ENCODE measurements around the gene POP5.
"Not testable (repeated sequence)": the region's sequence is repeated elsewhere in the genome, so short reads cannot be mapped to it uniquely, and the experiment has no call there.

POP5 gene

GRCh38 chr12:120625557-120626419 is 44.6 kb upstream of the POP5 start:
- no peaks in the 10 kb centered on the region for H3K9me2 ChIP-seq (replicated peaks; ENCODE audit: insufficient read depth, low read length)
- H3F3A ChIP-seq (ENCODE audit: insufficient read depth): no peaks in the 10 kb centered on the region
- no peak for TF ChIP-seq EZH2phosphoT487 (conservative IDR thresholded peaks at IDR 0.05; ENCODE audit: low read length)
- TF ChIP-seq CTCF (IDR thresholded peaks at IDR 0.05; ENCODE audit: insufficient read depth, low read length, poor library complexity, severe bottlenecking): peak; percentile 9
- no peaks in the 10 kb centered on the region for H3K9me3 ChIP-seq (ENCODE audit: insufficient read depth, low read length)
- H3K4me3 ChIP-seq (ENCODE audit: insufficient read depth, low read length, poor library complexity, severe bottlenecking): no peak overlapping the region
- no peaks in the 10 kb centered on the region for H4K20me1 ChIP-seq (ENCODE audit: low read depth, low read length)
- H3K27me3 ChIP-seq (ENCODE audit: low read length): no peaks in the 10 kb centered on the region
- H3K27ac ChIP-seq (ENCODE audit: low read depth, low read length): no peak overlapping the region
- H3K9ac ChIP-seq (ENCODE audit: low read length): no peak overlapping the region
- H3K79me2 ChIP-seq (ENCODE audit: insufficient read depth, low read length): no peaks in the 10 kb centered on the region
- no peak overlapping the region for H2AFZ ChIP-seq (ENCODE audit: low read depth, low read length, severe bottlenecking)
- H3K36me3 ChIP-seq (ENCODE audit: low read length): no peaks in the 10 kb centered on the region
- H3K4me2 ChIP-seq (ENCODE audit: low read depth, low read length, poor library complexity, severe bottlenecking): no peak overlapping the region

- no peaks in the 10 kb centered on the region for H3K9me3 ChIP-seq (ENCODE audit: insufficient read depth, low read length)
Observed at GRCh38 chr12:120620624-120621023, 39.4 kb upstream of the POP5 start.

GRCh38 chr12:120618954-120619615 is 37.9 kb upstream of the POP5 start:
- H3K4me2 ChIP-seq (ENCODE audit: low read depth, low read length, poor library complexity, severe bottlenecking): no peak overlapping the region
- no peaks in the 10 kb centered on the region for H3K27me3 ChIP-seq (ENCODE audit: low read length)
- no peaks in the 10 kb centered on the region for H3K9me2 ChIP-seq (replicated peaks; ENCODE audit: insufficient read depth, low read length)
- no peak overlapping the region for H3K9ac ChIP-seq (ENCODE audit: low read length)
- H3K36me3 ChIP-seq (ENCODE audit: low read length): no peaks in the 10 kb centered on the region
- no peaks in the 10 kb centered on the region for H3K79me2 ChIP-seq (ENCODE audit: insufficient read depth, low read length)
- H3K4me3 ChIP-seq (ENCODE audit: insufficient read depth, low read length, poor library complexity, severe bottlenecking): no peak overlapping the region
- no peaks in the 10 kb centered on the region for H3K9me3 ChIP-seq (ENCODE audit: insufficient read depth, low read length)
- H2AFZ ChIP-seq (ENCODE audit: low read depth, low read length, severe bottlenecking): no peak overlapping the region
- no peaks in the 10 kb centered on the region for H3F3A ChIP-seq (ENCODE audit: insufficient read depth)
- H4K20me1 ChIP-seq (ENCODE audit: low read depth, low read length): no peaks in the 10 kb centered on the region
- TF ChIP-seq EZH2phosphoT487 (conservative IDR thresholded peaks at IDR 0.05; ENCODE audit: low read length) (no peak), CTCF (IDR thresholded peaks at IDR 0.05; ENCODE audit: insufficient read depth, low read length, poor library complexity, severe bottlenecking) (no peak)
- no peak overlapping the region for H3K27ac ChIP-seq (ENCODE audit: low read depth, low read length)

More at GRCh38 chr12:120620624-120621023, 39.4 kb upstream of the POP5 start:
- H3K27ac ChIP-seq (ENCODE audit: low read depth, low read length): no peak overlapping the region
- TF ChIP-seq CTCF (IDR thresholded peaks at IDR 0.05; ENCODE audit: insufficient read depth, low read length, poor library complexity, severe bottlenecking): no peak
- no peak for TF ChIP-seq EZH2phosphoT487 (conservative IDR thresholded peaks at IDR 0.05; ENCODE audit: low read length)
- no peaks in the 10 kb centered on the region for H3K79me2 ChIP-seq (ENCODE audit: insufficient read depth, low read length)
- no peaks in the 10 kb centered on the region for H3K9me2 ChIP-seq (replicated peaks; ENCODE audit: insufficient read depth, low read length)
- no peak overlapping the region for H3K4me2 ChIP-seq (ENCODE audit: low read depth, low read length, poor library complexity, severe bottlenecking)
- H3K4me3 ChIP-seq (ENCODE audit: insufficient read depth, low read length, poor library complexity, severe bottlenecking): no peak overlapping the region
- H2AFZ ChIP-seq (ENCODE audit: low read depth, low read length, severe bottlenecking): no peak overlapping the region
- no peaks in the 10 kb centered on the region for H3F3A ChIP-seq (ENCODE audit: insufficient read depth)
- H3K9ac ChIP-seq (ENCODE audit: low read length): no peak overlapping the region
- H4K20me1 ChIP-seq (ENCODE audit: low read depth, low read length): no peaks in the 10 kb centered on the region
- H3K27me3 ChIP-seq (ENCODE audit: low read length): no peaks in the 10 kb centered on the region
- no peaks in the 10 kb centered on the region for H3K36me3 ChIP-seq (ENCODE audit: low read length)

GRCh38 chr12:120617767-120618166 is 36.6 kb upstream of the POP5 start:
- not testable (repeated sequence) for H4K20me1 ChIP-seq (ENCODE audit: low read depth, low read length); H3F3A ChIP-seq (ENCODE audit: insufficient read depth); H3K27ac ChIP-seq (ENCODE audit: low read depth, low read length); H3K27me3 ChIP-seq (ENCODE audit: low read length); H3K9ac ChIP-seq (ENCODE audit: low read length); H3K9me3 ChIP-seq (ENCODE audit: insufficient read depth, low read length); H2AFZ ChIP-seq (ENCODE audit: low read depth, low read length, severe bottlenecking); H3K4me2 ChIP-seq (ENCODE audit: low read depth, low read length, poor library complexity, severe bottlenecking); H3K79me2 ChIP-seq (ENCODE audit: insufficient read depth, low read length); H3K36me3 ChIP-seq (ENCODE audit: low read length); H3K4me3 ChIP-seq (ENCODE audit: insufficient read depth, low read length, poor library complexity, severe bottlenecking); H3K9me2 ChIP-seq (replicated peaks; ENCODE audit: insufficient read depth, low read length)

GRCh38 chr12:120617193-120617592 is 36.0 kb upstream of the POP5 start:
- not testable (repeated sequence) for H3K79me2 ChIP-seq (ENCODE audit: insufficient read depth, low read length); H4K20me1 ChIP-seq (ENCODE audit: low read depth, low read length); H3K9ac ChIP-seq (ENCODE audit: low read length); H3K9me3 ChIP-seq (ENCODE audit: insufficient read depth, low read length); H3K27ac ChIP-seq (ENCODE audit: low read depth, low read length); H2AFZ ChIP-seq (ENCODE audit: low read depth, low read length, severe bottlenecking); H3K9me2 ChIP-seq (replicated peaks; ENCODE audit: insufficient read depth, low read length); H3K27me3 ChIP-seq (ENCODE audit: low read length); H3F3A ChIP-seq (ENCODE audit: insufficient read depth); H3K36me3 ChIP-seq (ENCODE audit: low read length); H3K4me3 ChIP-seq (ENCODE audit: insufficient read depth, low read length, poor library complexity, severe bottlenecking); H3K4me2 ChIP-seq (ENCODE audit: low read depth, low read length, poor library complexity, severe bottlenecking)

Measured in SU-DHL-6 (cell line).